Tibial nerve (tissue), 4 donors: ENCODE measurements around the gene CDH4. TPM values are rescaled to one million over a fixed set of nuclear protein-coding genes. Genes with fewer than 3 reads are reported as not detected.

Source experiments
- DNase-seq, 2 donors: peaks; one replicate each; pipeline ENCODE4 v3.0.0-alpha.2; 2019; ENCODE audit warnings: low spot score in 2 of 2
- H3K27ac ChIP-seq, 4 donors: fragments of 200-600 bp; sonication (generic) in 3 of 4; one replicate each; pipeline ENCODE4 v1.5.1; 2017 to 2019; ENCODE audit warnings: mild to moderate bottlenecking in 1 of 4
- H3K27me3 ChIP-seq, 2 donors: fragments of 200-600 bp; sonication (generic) in 1 of 2; one replicate each; pipeline versions ENCODE4 v1.5.1 to v1.6.0; 2017 to 2019
- H3K36me3 ChIP-seq, 3 donors: fragments of 200-600 bp; sonication (generic); one replicate each; pipeline ENCODE4 v1.5.1; 2018 to 2019
- H3K4me1 ChIP-seq, 4 donors: fragments of 200-600 bp; sonication (generic) in 3 of 4; one replicate each; pipeline ENCODE4 v1.5.1; 2017 to 2019
- H3K4me3 ChIP-seq, 4 donors: fragments of 200-600 bp; sonication (generic) in 3 of 4; one replicate each; pipeline ENCODE4 v1.5.1; 2017 to 2019; ENCODE audit warnings: mild to moderate bottlenecking in 1 of 4, moderate library complexity in 1 of 4
- H3K9me3 ChIP-seq, 4 donors: fragments of 200-600 bp; sonication (generic) in 3 of 4; one replicate each; pipeline ENCODE4 v1.5.1; 2017 to 2019
- EP300 ChIP-seq, 2 donors: sonication (generic); formaldehyde crosslinking; IDR thresholded peaks; one replicate each; pipeline ENCODE4 v1.6.1; 2017; ENCODE audit warnings: antibody characterized with exemption in 2 of 2, mild to moderate bottlenecking in 1 of 2
- POLR2A ChIP-seq, 2 donors: fragments of 450-650 bp; IDR thresholded peaks; one replicate each; pipeline ENCODE4 v1.6.1; 2017; ENCODE audit warnings: antibody characterized with exemption in 2 of 2, mild to moderate bottlenecking in 2 of 2, moderate library complexity in 2 of 2
- WGBS, 2 donors: methylation state at CpG; one replicate each; pipeline ENCODE4 v1.1.5; 2018; 5-methylcytosine and 5-hydroxymethylcytosine counted together
- total RNA-seq, 4 donors: library from RNA; depleted of rRNA; stranded (reverse); fragments of >200 nt; gene quantifications; one replicate each; pipeline ENCODE4 v1.1.0, GENCODE V29; 2016
- TF ChIP-seq, protein P1 (sequence below), 5 experiments: fragments of 200-600 bp in 3 of 5; fragments of 450-650 bp in 2 of 5; sonication (generic) in 3 of 5; IDR thresholded peaks; one replicate each; pipeline ENCODE4 v1.5.1; 2016 to 2019; ENCODE audit warnings: antibody characterized with exemption in 5 of 5, mild to moderate bottlenecking in 3 of 5, moderate library complexity in 2 of 5

Gene CDH4
- total RNA-seq, 4 donors from 2014 or later: 0.78 to 2.3 (median 1.0) TPM

GRCh38 chr20:61625246-61625645 lies 373.2 kb downstream of the CDH4 start:
- Histone ChIP-seq H3K36me3 (no peaks in the 10 kb centered on the region), H3K27ac (no peak overlapping the region), H3K4me1 (no peaks in the 10 kb centered on the region), H3K27me3 (no peaks in the 10 kb centered on the region), H3K4me3 (no peak overlapping the region), H3K9me3 (no peaks in the 10 kb centered on the region)
- WGBS, 2 donors: 55 to 57% methylated on average over 8 of the region's 8 CpGs
- TF ChIP-seq EP300 (IDR thresholded peaks at IDR 0.05): no peak
- TF ChIP-seq POLR2A (IDR thresholded peaks at IDR 0.05): no peak
- no peak for DNase-seq

GRCh38 chr20:61626412-61626811 lies 374.4 kb downstream of the CDH4 start:
- no peaks in the 10 kb centered on the region for H3K27me3 ChIP-seq
- WGBS, 2 donors: 84 to 85% methylated on average over 12 of the region's 12 CpGs

DNA sequence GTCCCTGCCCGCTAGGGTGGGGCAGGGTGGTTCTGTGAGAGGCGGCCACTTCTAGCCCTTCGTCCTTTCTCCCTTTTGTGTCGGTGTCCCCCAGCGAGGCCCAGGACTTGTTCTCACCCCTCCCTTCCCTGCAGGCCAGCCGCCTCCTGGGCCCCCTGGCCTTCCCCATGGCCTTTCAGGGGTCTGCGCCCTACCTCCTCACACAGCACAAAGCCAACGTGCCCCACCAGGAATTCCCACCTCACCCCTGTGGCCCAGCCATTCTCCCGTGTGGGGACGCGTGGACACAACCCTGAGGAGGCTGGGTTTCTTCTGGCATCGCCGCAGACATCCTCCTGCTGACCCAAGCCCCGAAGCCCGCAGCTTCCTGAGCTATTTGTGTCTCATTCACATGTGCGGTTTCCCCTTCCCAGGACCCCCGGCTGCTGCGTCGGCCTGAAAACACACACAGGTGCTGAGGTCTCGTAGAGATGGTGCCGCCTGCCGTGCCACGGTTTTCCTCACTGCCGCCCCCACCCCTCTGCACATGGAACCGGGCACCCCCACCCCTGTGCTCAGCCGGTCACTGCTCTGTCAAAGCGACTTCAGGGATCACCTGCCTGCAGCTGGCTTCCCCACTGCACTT lies 375.8 kb downstream of the CDH4 start:
- Histone ChIP-seq H3K4me1 (no peaks in the 10 kb centered on the region), H3K27ac (no peak overlapping the region), H3K36me3 (no peaks in the 10 kb centered on the region), H3K4me3 (no peak overlapping the region), H3K27me3 (no peaks in the 10 kb centered on the region), H3K9me3 (no peaks in the 10 kb centered on the region)
- TF ChIP-seq POLR2A (IDR thresholded peaks at IDR 0.05) (no peak), EP300 (IDR thresholded peaks at IDR 0.05) (no peak)
- TF ChIP-seq, protein P1, sequence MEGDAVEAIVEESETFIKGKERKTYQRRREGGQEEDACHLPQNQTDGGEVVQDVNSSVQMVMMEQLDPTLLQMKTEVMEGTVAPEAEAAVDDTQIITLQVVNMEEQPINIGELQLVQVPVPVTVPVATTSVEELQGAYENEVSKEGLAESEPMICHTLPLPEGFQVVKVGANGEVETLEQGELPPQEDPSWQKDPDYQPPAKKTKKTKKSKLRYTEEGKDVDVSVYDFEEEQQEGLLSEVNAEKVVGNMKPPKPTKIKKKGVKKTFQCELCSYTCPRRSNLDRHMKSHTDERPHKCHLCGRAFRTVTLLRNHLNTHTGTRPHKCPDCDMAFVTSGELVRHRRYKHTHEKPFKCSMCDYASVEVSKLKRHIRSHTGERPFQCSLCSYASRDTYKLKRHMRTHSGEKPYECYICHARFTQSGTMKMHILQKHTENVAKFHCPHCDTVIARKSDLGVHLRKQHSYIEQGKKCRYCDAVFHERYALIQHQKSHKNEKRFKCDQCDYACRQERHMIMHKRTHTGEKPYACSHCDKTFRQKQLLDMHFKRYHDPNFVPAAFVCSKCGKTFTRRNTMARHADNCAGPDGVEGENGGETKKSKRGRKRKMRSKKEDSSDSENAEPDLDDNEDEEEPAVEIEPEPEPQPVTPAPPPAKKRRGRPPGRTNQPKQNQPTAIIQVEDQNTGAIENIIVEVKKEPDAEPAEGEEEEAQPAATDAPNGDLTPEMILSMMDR (IDR thresholded peaks at IDR 0.05): no peak
- DNase-seq: no peak
- WGBS, 2 donors: 79 to 86% methylated on average over 27 of the region's 27 CpGs

More at GRCh38 chr20:61626412-61626811, 374.4 kb downstream of the CDH4 start:
- no peak overlapping the region for H3K27ac ChIP-seq
- no peaks in the 10 kb centered on the region for H3K4me1 ChIP-seq
- TF ChIP-seq EP300 (IDR thresholded peaks at IDR 0.05): no peak
- TF ChIP-seq, protein P1 (IDR thresholded peaks at IDR 0.05): no peak
- no peak for TF ChIP-seq POLR2A (IDR thresholded peaks at IDR 0.05)
- no peaks in the 10 kb centered on the region for H3K36me3 ChIP-seq
- no peak overlapping the region for H3K4me3 ChIP-seq
- no peak for DNase-seq
- no peaks in the 10 kb centered on the region for H3K9me3 ChIP-seq

- no peaks in the 10 kb centered on the region for H3K27me3 ChIP-seq
- WGBS, 2 donors: 39 to 65% methylated on average over 7 to 9 of the region's 10 CpGs
- TF ChIP-seq EP300 (IDR thresholded peaks at IDR 0.05) (no peak), POLR2A (IDR thresholded peaks at IDR 0.05) (no peak)
- TF ChIP-seq, protein P1 (IDR thresholded peaks at IDR 0.05): no peak
- no peaks in the 10 kb centered on the region for H3K9me3 ChIP-seq
- H3K4me1 ChIP-seq: no peaks in the 10 kb centered on the region
- DNase-seq: no peak
- H3K27ac ChIP-seq: no peak overlapping the region
- no peaks in the 10 kb centered on the region for H3K36me3 ChIP-seq
- H3K4me3 ChIP-seq: no peak overlapping the region
Observed at GRCh38 chr20:61628480-61628879, 376.4 kb downstream of the CDH4 start.

- Histone ChIP-seq H3K4me3 (no peak overlapping the region), H3K4me1 (no peaks in the 10 kb centered on the region), H3K9me3 (no peaks in the 10 kb centered on the region), H3K36me3 (no peaks in the 10 kb centered on the region), H3K27ac (no peak overlapping the region), H3K27me3 (no peaks in the 10 kb centered on the region)
- DNase-seq: no peak
- TF ChIP-seq, protein P1 (IDR thresholded peaks at IDR 0.05): no peak
- TF ChIP-seq EP300 (IDR thresholded peaks at IDR 0.05): no peak
- TF ChIP-seq POLR2A (IDR thresholded peaks at IDR 0.05): no peak
- 51 to 58% methylated on average over 8 to 17 of the region's 17 CpGs for WGBS, 2 donors
Observed at GRCh38 chr20:61628901-61629601, 377.0 kb downstream of the CDH4 start.
